BJ (cell line): ENCODE measurements around the gene C16orf74. TPM values are rescaled to one million over a fixed set of nuclear protein-coding genes. Genes with fewer than 3 reads are reported as not detected.

ENCODE experiments used
- CTCF ChIA-PET: fragments of 350-600 bp; formaldehyde crosslinking; extraction: SDS; loops from one replicate; lab custom pipeline; 2021; ENCODE audit warnings: antibody characterized with exemption, inconsistent platforms; lab: Yijun Ruan, JAX
- POLR2A ChIA-PET: fragments of 300-600 bp; sonication (Branson Sonifier 250); formaldehyde crosslinking; extraction: SDS; loops from one replicate; lab custom pipeline; 2021; ENCODE audit warnings: antibody characterized with exemption; lab: Charles Lee
- DNase-seq: peaks from one replicate; pipeline ENCODE4 v3.0.0-alpha.2; 2011; ENCODE audit warnings: low read depth
- H3K27me3 ChIP-seq: 2 replicates; pipeline ENCODE4 v1.6.0; 2011; ENCODE audit warnings: low read length; ENCODE audit not compliant: control insufficient read depth, insufficient read depth
- H3K36me3 ChIP-seq: 2 replicates; pipeline ENCODE4 v1.5.1; 2011; ENCODE audit warnings: low read length; ENCODE audit not compliant: control insufficient read depth, insufficient read depth
- H3K4me3 ChIP-seq: 2 replicates; pipeline ENCODE4 v1.5.1; 2011; ENCODE audit warnings: low read depth, mild to moderate bottlenecking, control low read depth, low read length
- polyA minus RNA-seq: library from RNA; depleted of rRNA, polyadenylated mRNA; stranded (reverse); fragments of >200 nt; gene quantifications from 2 replicates; pipeline ENCODE4 v1.2.3, GENCODE V29; 2011; rRNA and poly(A)+ RNA removed
- polyA plus RNA-seq: library from polyadenylated mRNA; depleted of rRNA; stranded (reverse); fragments of >200 nt; gene quantifications from 2 replicates; pipeline ENCODE4 v1.2.3, GENCODE V29; 2011; rRNA removed
- TF ChIP-seq, protein P1 (sequence below): IDR thresholded peaks from 2 replicates; pipeline ENCODE4 v1.5.1; 2011; ENCODE audit warnings: low read depth, mild to moderate bottlenecking, control low read depth, inconsistent platforms, low read length, moderate library complexity; ENCODE audit not compliant: insufficient read depth

C16orf74 gene
- polyA plus RNA-seq = 2.0 and 2.9 TPM in 2 replicates
- polyA minus RNA-seq = 0.51 and 0.66 TPM in 2 replicates

GRCh38 chr16:85750827-85751697 is at the start of gene C16orf74:
Gene C16orf74 (minus strand): TSS chr16:85751096. CDS start chr16:85735217, 15,879 bp downstream.
- POLR2A ChIA-PET = no interaction called here
- Histone ChIP-seq H3K4me3 (peak within 1 kb of the TSS; percentile 60), H3K36me3 (no peaks in the 10 kb centered on the region), H3K27me3 (no peaks in the 10 kb centered on the region)
- no peak for DNase-seq
- CTCF ChIA-PET = no interaction called here
- TF ChIP-seq, protein P1, sequence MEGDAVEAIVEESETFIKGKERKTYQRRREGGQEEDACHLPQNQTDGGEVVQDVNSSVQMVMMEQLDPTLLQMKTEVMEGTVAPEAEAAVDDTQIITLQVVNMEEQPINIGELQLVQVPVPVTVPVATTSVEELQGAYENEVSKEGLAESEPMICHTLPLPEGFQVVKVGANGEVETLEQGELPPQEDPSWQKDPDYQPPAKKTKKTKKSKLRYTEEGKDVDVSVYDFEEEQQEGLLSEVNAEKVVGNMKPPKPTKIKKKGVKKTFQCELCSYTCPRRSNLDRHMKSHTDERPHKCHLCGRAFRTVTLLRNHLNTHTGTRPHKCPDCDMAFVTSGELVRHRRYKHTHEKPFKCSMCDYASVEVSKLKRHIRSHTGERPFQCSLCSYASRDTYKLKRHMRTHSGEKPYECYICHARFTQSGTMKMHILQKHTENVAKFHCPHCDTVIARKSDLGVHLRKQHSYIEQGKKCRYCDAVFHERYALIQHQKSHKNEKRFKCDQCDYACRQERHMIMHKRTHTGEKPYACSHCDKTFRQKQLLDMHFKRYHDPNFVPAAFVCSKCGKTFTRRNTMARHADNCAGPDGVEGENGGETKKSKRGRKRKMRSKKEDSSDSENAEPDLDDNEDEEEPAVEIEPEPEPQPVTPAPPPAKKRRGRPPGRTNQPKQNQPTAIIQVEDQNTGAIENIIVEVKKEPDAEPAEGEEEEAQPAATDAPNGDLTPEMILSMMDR = no peak

DNA sequence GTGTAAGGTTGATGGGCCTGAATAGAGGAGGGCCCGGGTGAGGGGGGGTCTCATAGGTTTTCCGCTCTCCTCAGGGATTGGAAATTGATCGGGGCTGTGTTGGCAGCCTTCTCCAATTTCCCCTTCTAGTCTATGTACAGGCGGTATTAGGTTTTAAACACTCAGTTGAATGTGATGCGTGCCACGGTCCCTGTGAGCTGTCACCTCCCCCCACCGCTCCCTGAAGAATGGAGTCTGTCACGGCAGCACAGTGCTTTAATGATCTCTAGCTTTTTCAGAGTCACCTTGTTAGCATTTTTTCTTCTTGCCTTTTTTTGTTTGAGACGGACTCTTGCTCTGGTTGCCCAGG is 49.4 kb upstream of the C16orf74 start:
- DNase-seq = no peak
- ChIA-PET CTCF (no interaction called here), POLR2A (no interaction called here)
- H3K27me3 ChIP-seq = no peaks in the 10 kb centered on the region
- H3K36me3 ChIP-seq = peaks cover 32% of the 10 kb centered on the region
- TF ChIP-seq, protein P1 = no peak
- peak overlapping the region; percentile 94 for H3K4me3 ChIP-seq

DNA sequence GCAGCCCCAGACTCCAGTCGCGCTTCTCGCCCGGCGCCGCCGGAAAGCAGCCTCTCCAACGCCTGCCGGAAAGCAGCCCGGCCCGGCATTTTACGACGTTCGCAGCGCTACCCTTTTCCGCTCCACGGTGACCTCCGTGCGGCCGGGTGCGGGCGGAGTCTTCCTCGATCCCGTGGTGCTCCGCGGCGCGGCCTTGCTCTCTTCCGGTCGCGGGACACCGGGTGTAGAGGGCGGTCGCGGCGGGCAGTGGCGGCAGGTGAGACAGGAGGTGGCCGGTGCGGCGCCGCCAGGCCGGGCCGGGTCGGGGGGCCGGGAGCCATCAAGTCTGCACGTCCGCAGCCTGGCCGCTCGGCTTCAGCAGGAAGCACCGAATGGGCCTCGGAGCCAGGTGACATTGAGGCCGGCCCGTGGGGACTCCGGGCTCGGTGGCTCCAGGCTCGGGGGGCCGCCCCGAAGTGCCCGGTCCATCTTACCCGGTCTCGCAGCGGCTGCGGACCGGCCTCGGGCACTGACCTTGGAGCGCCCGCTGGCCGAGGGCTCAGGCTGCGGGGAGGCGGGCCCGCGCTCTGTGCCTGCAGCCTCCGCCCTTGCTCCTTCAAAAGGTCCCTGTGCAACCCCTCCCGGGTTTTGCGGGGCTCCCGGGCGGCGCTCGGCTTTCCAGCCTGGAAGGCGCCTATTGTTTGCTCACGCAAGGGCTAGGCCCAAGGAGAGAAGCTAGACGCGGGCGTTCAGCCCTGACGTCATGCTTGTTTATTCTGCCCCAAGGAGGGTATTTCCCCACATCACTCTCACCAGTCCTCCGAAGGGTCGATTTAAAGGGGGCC is 48.8 kb upstream of the C16orf74 start, which contains the start of the genes COX4I1 and EMC8:
Gene COX4I1, plus strand, starts transcription at position 199 of the 824 bp plus-strand sequence. CDS start 1,511 bp downstream, outside the sequence.
Gene EMC8, minus strand, starts transcription at position 48 of the 824 bp plus-strand sequence. CDS start 249 bp downstream, outside the sequence.
- peaks cover 28% of the 10 kb centered on the region for H3K36me3 ChIP-seq
- ChIA-PET POLR2A (no interaction called here), CTCF (no interaction called here)
- no peaks in the 10 kb centered on the region for H3K27me3 ChIP-seq
- peak; percentile 51 for DNase-seq
- peak within 1 kb of the TSS; percentile 94 for H3K4me3 ChIP-seq
- TF ChIP-seq, protein P1 = no peak

GRCh38 chr16:85798901-85799496 is 48.1 kb upstream of the C16orf74 start:
- POLR2A ChIA-PET = no interaction called here
- TF ChIP-seq, protein P1 = 0 out of 2 replicates have a peak, but pooled peaks have one; percentile 17
- no peak for DNase-seq
- CTCF ChIA-PET = interaction anchor here (2.1 kb wide), 1 partner anchor 21 kb away, joined by 14 read pairs; no protein-coding TSS in a partner anchor
- H3K4me3 ChIP-seq = peak overlapping the region; percentile 94
- peaks cover 25% of the 10 kb centered on the region for H3K36me3 ChIP-seq
- no peaks in the 10 kb centered on the region for H3K27me3 ChIP-seq
